CD4-positive, alpha-beta T cell treated with Interleukin-17A for 1 hour (primary cell): ENCODE measurements around the gene DUOX1.

Experiments used
- DNase-seq: peaks from one replicate; pipeline ENCODE4 v3.0.0-alpha.2; 2020

Gene DUOX1

DNA sequence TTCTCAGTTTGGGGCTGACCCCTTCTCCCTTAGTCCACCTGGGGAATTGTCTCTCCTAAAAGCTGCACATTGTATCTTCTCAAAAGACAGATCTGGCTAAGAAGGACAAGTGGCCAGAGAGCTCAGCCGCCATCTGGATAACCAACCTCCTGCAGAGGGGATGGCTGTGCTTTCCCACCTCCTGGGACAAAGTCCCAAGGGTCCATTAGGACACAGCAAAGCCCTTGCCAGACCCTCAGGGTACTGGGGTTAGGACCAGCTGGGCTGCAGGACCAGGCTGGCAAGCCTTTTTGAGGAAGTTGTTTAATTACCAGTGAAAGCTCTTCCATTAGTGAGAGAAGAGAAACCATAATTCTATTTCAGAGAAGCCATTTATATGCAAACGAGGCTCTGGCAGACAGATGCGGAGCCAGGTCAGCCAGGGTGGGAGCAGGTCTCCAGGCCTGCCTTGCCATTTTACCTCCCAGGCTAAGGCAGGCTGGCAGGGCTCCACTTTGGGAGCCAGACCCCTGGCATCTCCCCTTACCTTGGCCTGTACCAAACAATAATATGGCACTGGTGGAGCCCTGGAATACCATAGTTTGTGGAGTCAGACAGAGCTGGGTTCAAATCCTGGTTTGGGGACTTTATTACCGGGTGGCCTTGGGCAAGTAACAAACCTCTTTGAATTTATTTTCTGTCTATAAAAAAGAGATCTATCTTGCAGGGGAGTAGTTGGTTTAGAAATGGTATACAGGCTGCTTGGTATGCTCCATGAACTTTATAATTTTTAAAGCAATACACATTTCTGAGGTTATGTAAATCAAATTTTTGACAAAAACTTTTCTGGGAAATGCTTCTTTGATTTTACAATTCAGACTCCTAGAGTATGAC is 40.0 kb downstream of the DUOX1 start:
- no peak for DNase-seq

DNA sequence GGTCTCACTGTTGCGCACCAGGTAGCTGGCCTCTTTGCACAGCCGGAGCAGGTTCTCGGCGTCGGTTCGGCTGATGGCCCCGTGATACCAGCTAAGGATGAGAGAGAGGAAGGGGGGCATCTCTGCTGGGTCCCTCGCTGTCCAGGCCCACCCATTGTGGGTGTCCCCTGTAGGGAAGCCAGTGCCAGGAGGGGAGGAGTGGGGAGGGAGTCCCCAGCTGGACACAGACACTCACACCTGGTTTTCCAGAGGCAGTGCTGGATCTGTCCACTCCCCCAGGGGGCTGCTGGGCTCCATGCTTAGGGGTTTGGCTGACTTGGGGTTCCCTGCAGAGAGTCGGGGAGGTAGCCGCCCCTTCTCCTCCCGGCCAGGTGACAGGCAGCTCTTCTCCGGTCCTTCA is 42.1 kb downstream of the DUOX1 start:
- no peak for DNase-seq

DNA sequence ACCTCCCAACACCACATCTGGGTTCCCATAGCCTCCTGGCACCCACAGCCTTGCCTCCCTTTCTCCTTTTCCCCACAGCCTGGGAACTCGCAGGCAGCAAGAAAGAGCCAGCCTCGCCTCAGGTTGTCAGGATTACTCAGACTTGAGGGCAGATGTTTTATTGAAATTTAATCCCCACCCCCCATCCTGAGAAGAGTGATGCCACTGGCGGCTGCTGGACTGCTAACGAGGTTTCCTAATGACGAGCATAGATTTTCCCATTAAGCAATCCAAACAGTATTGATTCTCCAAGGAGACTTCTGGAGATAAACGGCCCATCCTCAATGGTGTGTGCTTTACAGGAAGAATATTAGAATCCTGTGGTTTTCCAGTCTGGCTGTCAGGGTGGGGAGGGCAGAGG is 44.3 kb downstream of the DUOX1 start:
- no peak for DNase-seq

DNA sequence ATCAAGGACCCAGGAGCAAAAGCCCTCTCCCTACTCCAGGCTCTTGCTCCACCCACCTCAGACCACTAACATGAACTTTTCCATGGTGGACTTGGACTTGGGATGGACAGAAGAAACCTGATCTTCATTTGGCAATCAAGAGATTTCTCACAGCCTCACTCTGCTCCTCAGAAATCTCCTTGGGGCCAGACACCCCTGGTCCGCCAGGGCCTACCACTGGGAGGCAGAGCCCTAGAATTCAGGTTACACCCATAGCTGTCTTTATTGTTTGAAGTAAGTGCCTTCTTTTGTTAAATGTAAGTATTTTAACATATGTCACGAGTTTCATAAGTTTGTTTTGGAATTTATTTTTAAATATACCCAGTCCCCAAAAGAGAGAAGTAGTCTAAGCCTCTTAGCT is 44.8 kb downstream of the DUOX1 start:
- DNase-seq: no peak

DNA sequence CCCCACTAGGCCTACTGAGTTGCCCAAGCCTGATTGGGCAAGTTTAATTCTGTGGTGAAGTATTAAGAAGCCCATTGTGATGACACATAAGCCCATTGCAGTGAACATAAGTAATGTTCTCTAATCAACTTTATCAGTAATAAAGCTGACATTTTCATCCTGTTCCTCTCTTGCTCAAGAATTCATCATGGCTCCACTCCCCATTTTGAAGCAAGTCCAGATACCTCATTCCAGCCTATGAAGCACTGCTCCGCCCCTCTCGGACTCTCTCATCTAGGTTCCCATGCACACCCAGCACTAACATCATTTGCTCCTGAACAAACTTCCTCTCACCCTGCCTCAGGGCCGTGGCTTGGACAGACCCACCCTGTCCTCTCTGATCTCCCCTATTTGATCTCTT is 47.5 kb downstream of the DUOX1 start:
- no peak for DNase-seq

DNA sequence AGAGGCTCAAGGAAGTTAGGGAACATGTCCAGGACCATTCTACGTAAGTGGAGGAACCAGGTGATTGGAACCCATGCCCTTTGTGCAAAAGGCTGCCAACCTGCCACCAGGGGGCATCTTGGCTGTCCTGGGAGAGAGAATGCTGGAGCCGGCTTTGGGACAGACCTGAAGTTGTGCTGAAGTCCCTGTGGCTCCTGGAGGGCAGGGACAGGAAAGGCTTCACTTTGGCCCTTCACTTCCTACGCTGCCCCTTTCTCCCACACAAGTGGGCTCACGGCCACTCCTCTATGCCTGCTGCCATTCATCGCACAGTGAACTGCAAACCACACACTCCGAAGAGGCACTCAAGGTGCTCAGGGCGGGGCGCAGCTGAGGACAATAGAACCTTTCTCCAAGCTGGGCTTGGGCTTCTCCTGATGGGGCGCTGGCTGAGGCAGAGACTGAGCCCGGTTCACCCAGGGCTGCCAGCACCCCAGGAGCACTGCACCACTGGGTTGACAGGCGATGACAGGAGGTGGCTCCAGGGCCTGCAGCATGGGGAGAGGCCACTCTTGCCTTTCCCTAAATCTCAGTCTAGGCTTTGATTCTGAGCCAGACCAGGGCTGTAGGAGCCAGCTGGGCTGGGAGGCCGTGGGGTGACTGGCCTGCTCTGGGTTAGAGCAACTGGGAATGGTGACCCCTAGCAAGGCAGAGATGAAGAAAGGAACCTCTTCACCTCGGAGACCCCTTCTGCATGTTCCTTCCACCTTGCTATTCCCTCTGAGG is 49.6 kb downstream of the DUOX1 start:
- peak; percentile 55 for DNase-seq

DNA sequence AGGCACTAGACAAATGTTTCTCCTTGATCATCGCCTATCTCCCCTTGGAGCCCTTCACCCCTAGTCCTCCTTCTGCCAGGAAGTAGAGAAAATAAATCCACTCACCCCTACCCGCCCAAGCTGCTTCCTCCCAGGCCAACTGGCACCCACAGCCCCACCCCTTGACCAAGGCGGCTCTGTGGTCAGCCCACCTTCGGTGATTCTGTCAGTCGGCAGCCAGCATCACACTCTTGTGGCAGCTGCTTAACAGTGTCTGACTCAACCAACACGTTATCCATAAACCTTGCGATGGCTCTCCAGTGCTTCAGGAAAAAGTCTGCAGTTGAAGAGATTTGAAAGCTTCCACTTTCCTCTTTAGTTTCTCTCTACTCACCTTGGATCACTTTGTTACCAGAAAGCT is 50.4 kb downstream of the DUOX1 start:
- peak; percentile 24 for DNase-seq

DNA sequence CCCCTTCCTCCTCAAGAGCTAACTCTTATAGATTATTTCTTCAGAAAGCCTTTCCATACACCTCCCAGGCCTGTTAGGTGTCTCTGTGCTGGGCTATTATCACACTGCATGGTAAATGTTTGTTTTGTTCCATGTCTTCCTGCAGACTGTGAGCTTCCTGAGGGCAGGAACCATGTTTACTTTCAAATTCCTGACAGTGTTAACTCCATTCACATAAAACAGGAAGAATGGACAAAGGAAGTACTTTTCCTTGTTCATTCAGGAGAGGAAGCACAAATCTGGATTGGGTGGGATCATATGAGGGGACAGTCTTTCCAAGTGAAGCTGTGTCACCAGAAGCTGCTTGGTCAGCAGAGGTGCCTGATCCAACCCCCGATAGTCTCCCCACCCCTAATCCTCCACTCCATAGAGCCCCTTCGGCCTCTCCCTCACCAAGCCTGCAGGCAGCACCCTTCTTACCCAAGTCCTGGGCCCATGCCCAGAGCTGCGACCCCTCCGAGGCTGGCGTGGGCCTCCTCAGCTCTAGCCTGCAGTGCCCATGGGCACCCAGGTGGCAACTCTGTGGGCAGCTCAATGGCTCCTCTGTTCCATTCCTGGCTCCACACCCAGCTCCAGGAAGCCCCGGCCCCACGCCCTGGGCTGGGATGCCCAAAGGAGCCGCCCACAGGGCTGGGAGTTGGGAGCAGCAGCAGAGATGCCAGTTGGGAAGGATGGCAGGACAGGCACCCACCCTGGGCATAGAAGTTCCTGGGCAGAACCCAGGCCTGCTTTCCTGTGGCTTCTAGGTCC is 51.0 kb downstream of the DUOX1 start:
- DNase-seq: no peak

DNA sequence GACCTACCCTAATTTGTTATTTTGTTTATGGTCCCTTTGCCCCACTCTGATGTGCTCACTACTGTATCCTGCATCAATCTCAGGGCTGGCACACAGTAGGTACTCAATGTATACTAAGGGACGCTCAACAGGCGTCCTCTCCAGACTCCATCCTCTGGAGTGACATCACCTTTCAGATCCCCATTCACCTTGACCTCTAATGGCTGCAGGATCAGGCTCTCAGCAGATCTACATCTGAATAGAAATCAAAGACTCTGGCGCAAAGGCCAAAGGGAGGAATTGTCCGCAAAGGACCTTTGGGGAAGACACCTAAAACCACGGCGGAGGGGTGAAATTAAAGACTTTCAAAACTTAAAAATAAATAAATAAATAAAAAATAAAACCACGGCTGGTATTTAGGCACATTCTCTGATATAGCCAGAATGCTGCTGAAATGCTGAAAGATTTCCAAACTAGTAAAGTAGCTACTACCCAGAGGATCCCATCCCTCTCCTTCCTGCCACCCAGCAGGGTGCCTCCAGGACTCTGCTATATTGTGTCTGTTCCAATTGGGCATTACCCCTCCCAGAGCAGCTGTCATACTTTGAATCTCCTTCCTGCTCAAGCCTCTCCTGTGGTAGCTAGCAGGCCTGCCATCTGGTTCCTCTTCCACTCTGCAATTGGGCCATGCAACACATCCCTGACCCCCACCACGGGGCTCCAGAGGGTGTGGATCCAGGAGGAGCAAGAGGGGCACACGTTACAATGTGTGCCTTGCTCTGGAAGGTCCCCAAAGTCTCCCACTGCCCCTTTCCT is 51.9 kb downstream of the DUOX1 start:
- DNase-seq: no peak

DNA sequence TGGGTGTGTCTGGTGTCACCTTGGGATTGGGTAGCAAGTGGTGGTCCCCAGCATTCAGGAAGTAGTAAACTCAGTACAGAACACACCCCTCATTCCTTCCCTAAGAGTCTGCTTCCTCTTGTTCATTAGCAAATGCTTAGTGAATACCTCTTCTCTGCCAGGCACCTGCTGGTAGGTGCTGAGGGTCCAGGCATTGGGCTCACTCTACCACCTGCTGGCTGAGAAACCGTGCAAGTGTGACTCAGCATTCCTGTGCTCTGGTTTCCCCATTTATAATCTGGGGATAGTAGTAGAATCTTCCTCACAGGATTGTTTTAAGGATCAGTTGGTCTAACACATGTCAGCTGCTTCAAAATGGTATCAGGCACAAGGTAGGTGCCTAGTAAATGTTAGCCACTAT is 53.2 kb downstream of the DUOX1 start:
- DNase-seq: no peak

DNA sequence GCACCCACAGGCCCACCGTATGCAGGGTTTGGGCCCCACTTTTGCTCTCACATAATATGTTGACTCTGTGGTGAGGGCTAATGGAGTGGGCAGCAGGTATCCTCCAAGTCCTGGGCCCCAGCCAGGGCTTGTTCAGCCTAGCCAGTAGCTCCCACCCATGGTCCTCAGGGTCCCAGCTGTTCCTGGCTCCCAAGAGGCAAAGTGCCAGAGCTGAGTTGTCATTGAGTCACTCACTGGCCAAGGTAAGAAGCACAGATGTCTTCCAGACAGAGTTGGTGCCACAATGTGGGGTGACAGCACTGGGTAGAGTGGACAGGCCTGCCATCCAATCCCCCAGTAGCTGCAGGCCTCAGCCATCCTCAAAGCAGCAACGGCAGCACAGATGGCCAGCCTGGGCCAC is 53.7 kb downstream of the DUOX1 start:
- DNase-seq: no peak

DNA sequence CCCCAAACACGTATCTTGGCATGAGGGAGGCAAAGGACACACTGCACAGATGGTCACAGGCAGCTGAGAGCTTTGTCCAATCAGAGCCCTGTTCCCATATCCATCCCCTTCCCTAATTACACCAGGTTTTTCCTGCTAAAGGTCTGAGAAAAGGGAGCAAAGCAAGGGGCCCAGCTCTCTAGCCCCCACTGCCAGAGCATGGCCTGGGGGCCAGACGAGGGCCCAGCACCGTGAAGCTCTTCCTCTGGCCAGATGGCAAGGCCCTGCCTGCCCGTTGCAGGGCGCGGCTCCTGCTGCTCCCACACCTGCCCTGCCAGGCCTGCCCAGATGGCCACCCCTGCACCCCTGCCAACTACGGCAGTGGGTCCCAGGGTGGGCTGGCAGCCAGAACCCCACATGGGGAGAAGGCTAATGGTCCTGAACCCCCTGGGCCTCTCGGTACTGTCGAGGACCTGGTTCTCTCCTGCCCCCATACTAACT is 54.8 kb downstream of the DUOX1 start:
- DNase-seq: no peak

DNA sequence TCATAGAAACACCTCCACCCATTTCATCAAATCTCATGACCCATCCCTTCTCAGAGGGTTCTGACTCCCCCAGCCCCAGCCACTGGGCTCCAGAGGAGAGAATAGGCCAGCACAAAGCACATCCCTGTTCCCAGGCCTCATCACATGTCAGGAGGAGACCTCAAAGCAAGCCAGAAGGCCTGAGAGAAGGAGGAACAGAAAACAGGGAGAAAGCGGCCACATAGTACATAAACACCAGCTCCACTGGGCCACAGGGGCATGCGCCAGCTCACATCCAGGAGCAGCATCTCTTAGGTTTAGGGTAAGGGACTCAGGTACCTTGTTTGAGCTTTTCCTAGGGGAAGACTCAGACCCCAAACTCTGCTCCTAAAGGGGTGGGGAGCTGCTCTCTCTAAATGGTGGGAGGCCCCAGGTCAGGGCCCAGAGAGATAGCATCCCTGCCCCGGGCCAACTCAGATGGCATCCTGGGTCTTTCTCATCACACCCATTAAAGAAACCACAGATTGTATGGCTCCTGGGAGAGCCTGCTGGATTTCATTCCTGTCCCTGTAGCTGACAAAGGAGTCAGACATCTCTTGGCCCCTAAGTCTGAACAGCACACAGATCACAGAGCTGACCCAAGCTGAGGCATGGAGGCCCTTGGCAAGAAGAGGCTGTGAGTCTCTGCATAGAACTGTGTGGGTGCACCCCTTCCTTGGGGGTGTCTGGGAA is 55.4 kb downstream of the DUOX1 start:
- no peak for DNase-seq

DNA sequence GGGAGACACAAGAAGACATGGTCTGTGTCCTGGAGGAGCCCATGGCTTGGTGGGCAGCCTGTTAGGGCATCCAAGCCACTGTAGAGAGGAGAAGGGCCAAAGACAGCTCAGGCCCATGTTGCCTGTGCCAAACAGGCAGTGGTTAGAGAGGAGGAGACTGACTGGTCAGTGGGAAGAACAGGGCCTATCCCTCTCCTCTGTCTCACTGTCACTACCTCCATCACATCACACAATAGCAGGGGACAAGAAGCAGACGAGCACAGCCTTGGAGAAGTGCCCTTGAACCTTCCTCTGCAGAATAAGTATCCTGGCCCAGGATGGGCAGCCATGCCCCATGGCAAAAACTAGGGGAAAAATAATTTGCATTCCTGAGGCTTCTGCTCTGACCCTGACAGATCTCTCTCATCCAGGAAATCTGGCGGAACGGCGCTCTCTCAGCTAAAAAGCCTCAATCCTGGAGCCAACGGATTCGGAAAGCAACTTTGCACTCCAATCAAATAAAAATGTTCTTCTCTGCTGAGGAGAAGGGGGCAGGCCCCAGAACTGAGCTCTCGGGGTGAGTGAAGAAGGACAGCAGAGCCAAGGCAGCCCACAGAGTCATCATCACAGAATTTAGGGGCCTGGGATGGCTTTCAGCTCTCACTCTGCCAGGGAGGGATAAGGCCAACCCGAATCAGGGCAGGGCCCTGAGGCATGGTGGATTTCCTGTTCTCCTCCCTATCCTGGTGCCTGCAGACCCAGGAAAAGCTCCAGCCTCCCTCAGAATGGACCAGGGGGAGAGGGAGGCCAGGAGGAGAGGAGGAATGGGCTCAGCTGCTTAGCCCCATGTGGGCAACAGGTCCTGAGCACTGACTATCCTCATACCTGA is 56.3 kb downstream of the DUOX1 start:
- DNase-seq: no peak

DNA sequence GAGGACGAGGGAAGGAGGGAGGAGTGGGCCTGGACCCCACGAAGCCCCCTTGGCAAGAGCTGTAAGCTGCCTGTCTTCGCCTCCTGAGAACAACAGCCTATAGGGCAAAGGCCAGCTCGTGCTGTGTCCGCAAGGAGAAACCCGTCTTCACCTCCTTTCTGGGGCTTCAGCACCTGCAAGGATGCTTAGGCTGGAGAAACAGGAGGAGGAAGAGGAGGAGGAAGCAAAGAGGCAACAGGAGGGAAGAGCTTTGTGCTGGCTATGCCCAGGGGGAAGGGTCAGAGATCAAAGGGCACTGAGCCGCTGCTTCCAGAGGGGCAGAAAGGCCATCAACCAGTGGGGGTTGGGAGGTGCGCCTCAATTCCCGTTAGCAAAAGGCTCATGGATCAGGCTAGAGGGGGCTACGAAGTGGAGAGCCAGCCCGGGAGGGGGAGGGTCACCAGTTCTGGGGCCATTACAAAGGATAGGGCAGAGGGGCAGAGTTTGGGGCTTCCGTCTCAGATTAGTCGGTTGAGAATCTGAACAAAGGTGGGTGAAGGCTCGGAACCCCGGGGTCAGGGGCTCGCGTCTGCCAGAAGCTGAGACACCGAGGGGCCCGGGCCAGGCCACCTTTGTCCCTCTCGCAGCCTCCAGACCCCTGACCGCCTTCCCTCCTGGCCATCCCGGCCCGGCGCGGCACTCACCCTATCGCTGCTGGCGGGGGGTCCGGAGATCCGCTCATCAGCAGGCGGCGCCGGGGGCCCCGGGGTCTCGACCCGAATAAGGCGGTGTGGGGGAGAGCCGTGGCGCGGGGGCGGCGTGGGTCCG is 57.2 kb downstream of the DUOX1 start:
- no peak for DNase-seq

DNA sequence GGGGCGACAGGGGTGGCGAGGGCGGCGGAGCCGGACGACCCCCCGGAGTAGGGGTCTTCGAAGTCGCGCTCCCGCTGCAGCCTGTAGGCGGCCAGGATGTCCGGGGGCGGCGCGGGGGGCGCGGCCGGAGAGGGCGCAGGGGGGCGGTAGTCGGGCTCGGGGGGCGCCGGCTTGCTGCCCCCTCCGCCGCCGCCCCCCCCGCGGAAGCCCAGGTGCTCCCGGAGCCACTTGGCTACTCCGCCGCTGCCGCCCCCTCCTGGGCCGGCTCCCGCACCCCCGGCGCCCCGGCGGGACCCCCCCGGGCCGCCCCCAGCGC is 57.7 kb downstream of the DUOX1 start:
- DNase-seq: no peak

DNA sequence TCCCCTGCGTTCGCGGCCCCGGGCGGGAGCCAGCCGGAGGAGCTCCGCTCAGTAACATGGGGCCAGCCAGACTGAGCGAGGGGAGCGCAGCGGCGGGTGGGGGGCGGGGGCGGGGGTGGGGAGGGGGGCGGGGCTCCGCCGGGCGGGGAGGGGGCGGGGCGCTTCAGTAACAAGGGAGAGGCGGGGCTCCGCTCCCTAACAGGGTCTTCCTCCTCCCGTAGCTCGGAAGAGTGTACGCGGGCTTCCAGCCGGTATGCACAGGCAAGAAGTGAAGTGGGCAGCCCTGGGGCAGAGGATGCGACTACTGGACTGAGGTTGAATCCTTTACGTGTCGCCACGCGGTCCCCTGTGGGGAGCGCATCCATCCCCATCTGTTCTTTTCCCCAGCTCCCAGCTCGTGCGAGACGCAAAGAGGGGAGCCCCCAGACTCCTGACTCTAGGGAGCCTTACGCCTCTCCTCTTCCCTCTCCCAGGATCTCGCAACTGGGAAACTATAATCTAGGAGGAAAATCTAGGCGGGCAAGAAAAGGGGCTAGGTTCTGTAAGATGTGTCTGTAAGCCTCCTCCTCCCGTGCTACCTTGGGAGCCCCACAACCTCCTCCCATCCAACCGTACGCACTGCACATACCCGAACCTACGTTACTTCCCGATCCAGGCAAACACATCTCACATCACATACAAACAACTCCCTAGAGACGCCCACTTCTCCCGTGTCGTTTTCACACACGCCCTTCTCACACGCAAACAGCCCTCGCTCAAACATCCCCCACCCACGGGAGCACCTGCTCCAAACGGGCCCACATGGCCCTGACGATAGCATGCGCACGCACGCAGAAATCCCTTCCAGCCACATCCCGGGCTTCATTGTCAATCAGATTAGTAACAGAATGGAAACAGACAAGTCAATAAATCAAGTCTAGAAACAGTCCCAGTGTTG is 58.4 kb downstream of the DUOX1 start, which contains the start of gene SHF:
Gene SHF, minus strand, starts transcription at position 73 of the 937 bp plus-strand sequence. Its CDS starts 15 bp downstream, at position 58.
- peak; percentile 63 for DNase-seq

DNA sequence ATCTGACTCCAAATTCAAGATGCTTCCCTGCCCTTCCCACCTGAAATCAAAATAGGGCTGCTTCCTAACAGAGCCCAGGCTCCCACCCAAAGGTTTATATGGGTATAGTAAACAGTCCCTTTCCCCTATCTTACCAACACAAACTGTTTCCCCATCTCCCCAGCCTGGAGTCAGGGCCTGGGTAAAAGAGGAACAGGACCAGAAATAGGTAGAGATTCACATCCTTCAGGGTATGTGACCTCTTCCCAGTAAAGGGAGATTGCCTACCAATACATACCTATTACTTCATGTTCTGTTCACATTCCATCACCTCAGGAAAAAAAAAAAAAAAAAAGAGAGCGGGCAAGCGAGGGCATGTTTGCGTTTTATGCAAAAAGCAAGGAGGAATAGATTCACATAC is 67.7 kb downstream of the DUOX1 start:
- no peak for DNase-seq
